GM12801 (cell line): Measurements from ENCODE around the gene ZNF581.

Source experiments
- TF ChIP-seq, protein P1 (sequence below): IDR thresholded peaks from one replicate; pipeline ENCODE4 v1.5.1; 2011; ENCODE audit warnings: control low read depth; ENCODE audit not compliant: insufficient read length; ENCODE audit errors: extremely low read depth

ZNF581 gene

DNA sequence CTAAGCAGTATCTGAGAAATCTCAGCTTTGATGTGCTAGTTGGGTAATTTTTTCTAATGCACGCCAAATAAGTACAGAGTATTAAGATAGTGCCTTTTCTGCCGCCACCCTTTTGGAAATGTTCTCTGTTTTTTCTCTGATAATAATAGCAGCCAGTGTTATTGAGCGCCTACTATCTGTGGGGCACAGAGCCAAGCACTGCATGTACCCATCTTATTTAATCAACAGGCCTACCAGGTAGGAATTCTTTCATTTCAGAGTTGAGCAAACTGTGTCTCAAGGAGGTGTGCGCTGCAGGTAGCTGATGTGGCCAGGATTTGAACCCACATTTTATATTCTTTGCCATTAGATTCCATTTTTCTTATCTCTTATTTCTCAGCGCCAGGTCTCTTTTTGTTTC, 32.9 kb downstream of the ZNF581 start:
- TF ChIP-seq, protein P1, sequence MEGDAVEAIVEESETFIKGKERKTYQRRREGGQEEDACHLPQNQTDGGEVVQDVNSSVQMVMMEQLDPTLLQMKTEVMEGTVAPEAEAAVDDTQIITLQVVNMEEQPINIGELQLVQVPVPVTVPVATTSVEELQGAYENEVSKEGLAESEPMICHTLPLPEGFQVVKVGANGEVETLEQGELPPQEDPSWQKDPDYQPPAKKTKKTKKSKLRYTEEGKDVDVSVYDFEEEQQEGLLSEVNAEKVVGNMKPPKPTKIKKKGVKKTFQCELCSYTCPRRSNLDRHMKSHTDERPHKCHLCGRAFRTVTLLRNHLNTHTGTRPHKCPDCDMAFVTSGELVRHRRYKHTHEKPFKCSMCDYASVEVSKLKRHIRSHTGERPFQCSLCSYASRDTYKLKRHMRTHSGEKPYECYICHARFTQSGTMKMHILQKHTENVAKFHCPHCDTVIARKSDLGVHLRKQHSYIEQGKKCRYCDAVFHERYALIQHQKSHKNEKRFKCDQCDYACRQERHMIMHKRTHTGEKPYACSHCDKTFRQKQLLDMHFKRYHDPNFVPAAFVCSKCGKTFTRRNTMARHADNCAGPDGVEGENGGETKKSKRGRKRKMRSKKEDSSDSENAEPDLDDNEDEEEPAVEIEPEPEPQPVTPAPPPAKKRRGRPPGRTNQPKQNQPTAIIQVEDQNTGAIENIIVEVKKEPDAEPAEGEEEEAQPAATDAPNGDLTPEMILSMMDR, result no peak

DNA sequence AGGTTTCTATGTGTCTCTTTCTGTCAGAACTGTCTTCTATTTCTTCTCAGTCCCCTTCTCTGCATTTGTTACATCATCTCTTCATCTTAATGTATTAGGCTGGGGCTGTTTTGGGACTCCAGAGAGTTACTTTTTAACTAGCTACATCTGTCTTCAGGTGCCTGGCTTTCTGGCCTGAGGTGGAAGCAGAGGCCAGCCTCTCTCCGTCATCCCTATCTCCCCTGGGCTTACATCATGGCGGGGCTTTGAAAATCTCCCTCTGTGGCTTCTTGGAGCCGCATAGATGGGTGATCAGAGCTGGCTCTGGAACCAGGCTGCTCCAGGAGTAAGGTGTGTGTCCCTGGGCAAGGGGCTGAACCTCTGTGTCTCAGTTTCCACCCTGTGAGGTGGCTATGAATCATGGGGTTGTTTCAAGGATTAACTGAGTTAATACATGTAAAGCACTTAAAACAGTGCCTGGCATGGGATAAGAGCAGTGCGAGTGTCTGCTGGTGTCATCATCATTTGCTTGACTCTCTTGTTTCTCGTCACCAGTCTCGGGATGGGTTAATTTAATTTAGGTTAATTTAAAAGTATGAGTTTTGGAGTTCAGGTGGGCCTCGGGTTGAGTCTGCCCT, 33.5 kb downstream of the ZNF581 start:
- TF ChIP-seq, protein P1, result no peak

DNA sequence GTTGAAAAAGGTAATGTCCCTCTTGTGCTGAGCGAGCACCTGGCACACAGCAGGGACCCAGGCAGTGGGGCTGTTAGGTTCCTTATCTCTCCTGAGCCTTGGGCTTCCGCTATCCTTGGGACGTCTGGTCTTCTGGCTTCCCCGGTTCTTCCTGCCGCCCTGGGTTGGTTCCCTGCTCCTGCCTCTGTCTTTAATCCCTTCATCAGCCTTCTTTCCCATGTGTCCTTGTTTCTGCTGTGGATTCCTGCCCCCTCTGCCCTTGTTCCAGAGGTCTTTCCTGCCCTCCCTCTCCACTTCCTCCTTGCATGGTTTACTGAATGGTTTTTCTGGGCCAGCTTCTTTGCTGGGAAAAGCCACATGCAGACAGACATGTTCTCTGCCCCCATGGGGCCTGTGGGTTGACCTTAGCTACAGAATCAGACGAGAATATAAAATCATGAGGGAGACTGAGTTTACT, 34.2 kb downstream of the ZNF581 start:
- TF ChIP-seq, protein P1, result no peak

DNA sequence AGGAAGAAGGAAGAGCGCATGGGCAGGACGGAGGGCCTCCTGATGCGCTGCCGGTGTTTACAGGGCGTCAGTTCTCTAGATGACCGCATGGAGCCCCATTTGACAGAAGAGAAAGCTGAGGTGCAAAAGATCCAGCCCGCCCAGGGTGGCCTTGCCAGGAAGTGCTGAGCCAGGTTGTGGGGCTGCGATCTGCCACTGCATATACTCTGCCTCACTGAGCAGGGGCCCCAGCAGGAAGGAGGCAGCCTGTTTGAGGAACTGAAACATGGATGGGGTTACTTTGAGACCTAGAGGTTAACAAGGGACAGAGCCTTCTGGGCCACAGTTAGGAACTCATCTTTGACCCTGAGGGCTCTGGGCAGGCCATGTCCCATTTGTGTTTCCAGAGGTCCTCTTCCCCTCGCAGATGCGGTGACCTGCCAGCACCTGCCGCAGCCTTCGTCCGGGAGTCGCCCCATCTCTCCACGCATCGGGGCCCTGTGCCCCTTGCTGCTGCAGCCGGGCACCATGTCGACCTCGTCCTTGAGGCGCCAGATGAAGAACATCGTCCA, 34.7 kb downstream of the ZNF581 start:
- TF ChIP-seq, protein P1, result no peak

DNA sequence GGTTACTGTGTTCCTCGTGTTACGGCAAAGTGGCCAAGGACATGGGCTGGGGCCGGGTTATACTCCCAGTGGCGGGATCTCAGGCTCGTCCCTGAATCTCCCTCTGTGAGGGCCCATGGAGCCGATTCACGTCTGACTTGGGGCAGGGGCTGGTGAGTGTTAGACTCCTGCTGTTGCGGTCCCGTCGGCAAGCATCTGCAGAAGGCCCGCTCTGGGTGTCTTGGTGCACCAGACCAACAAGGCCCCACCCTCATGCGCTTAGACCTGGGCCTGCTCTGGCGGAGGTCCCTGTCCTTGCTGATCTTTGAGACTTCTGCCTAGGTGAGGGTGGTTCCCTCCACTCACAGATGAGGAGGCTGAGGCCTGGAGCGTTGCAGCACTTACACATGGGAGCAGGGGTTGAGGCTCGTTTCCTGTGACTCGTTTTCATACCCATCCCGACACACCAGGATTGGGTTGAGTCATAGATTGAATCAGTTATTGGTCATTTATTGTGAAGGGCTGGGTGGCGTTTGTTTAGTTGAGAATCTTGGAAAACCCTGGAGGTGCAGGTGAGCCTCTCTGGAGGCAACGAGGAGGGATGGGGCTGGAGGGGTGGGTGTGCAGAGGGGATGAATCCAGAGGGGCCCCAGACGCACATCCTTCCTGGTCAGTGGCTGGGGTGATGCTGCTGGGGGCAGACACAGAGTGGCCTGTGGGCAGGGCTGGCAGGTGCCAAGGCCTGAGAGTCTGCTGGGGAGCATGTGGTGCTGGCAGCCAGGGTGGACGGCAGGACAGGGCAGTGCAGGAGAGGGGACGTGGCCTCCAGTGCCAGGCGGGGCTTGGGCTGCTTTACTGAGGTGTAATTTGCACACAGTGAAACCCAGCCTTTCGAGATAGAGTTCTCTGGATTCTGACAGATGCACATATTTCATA, 36.2 kb downstream of the ZNF581 start:
- TF ChIP-seq, protein P1, result no peak

DNA sequence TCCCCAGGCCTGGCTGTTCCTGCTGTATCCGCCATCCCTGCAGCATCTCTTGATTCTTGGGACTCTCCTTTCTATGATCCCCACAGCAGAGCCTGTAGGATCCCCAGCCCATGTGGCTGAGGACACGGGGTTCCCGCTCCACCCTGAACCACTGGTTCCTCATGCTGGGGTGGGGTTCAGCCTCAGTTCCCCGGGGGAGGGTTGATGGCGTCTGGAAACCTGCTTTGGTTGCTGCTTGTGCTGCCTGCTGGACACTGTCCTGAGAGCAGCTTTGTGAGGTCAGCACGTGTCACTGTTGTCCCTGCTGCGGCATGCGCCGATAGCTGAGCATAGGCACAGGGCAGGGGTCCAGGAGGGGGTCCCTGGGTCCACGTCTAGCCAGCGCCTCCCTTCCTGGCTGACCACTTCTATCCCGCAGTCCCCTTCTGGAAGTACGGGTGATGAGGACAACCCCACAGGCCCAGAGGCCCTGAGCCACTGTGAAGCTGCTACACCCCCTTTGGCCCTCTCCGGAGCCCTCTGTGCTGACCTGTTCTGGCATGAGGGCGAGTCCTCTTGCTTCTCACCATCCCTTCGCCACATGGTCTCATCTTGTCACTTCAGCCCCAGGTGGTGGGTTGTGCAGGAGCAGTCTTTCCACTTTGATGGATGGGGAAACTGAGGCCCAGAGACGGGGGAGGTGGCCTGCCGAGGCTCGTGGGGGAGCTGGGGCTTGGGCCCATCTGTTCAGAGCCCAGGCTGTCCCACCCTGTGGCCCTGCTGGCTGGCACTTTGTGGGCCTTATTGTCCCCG, 37.1 kb downstream of the ZNF581 start:
- TF ChIP-seq, protein P1, result no peak
